H1 (cell line): ENCODE results near the gene RNF182. TPM values are rescaled to one million over a fixed set of nuclear protein-coding genes. Genes with fewer than 3 reads are reported as not detected.

Experiments used
- CTCF ChIA-PET: fragments of 300-600 bp; sonication (Branson Sonifier 250); formaldehyde crosslinking; loops from one replicate; lab custom pipeline; 2021; ENCODE audit not compliant: partially characterized antibody; lab: Charles Lee
- POLR2A ChIA-PET: fragments of 300-600 bp; sonication (Branson Sonifier 250); formaldehyde crosslinking; loops from one replicate; lab custom pipeline; 2021; ENCODE audit warnings: inconsistent platforms; ENCODE audit not compliant: partially characterized antibody; lab: Charles Lee
- DNase-seq, 2 experiments: peaks; one replicate each; pipeline versions ENCODE4 v3.0.0 to v3.0.0-alpha.2; 2010 to 2022; ENCODE audit warnings: low spot score in 2 of 2, low read depth in 1 of 2, mixed read lengths in 1 of 2
- FAIRE-seq: peaks from 2 replicates; lab custom pipeline; 2011; peaks lifted over from hg19 to GRCh38; lab: Jason Lieb, UNC
- H2AFZ ChIP-seq: 2 replicates; pipeline ENCODE4 v1.8.1; 2012; ENCODE audit warnings: low read length, inconsistent platforms
- H2AK5ac ChIP-seq: 2 replicates; pipeline ENCODE4 v1.6.1; 2013; ENCODE audit warnings: low read depth, low read length
- H2BK120ac ChIP-seq: replicated peaks from 2 replicates; pipeline ENCODE3; 2013; ENCODE audit warnings: low read depth, low read length, inconsistent platforms
- H2BK12ac ChIP-seq: 2 replicates; pipeline ENCODE4 v1.6.1; 2013; ENCODE audit warnings: low read depth, low read length
- H2BK15ac ChIP-seq: 2 replicates; pipeline ENCODE4 v1.6.1; 2013; ENCODE audit warnings: low read length
- H2BK20ac ChIP-seq: 2 replicates; pipeline ENCODE4 v1.6.1; 2013; ENCODE audit warnings: low read length
- H2BK5ac ChIP-seq: 2 replicates; pipeline ENCODE4 v1.6.1; 2013; ENCODE audit warnings: low read depth, low read length
- H3K14ac ChIP-seq: 2 replicates; pipeline ENCODE4 v1.6.1; 2013; ENCODE audit warnings: inconsistent platforms; ENCODE audit not compliant: insufficient read length
- H3K18ac ChIP-seq: 2 replicates; pipeline ENCODE4 v1.6.1; 2013; ENCODE audit warnings: low read length; ENCODE audit errors: extremely low read depth
- H3K23ac ChIP-seq: 2 replicates; pipeline ENCODE4 v1.6.1; 2013; ENCODE audit warnings: inconsistent platforms; ENCODE audit not compliant: insufficient read length
- H3K23me2 ChIP-seq: 2 replicates; pipeline ENCODE4 v1.6.1; 2013; ENCODE audit warnings: low read depth, low read length
- H3K27ac ChIP-seq: 2 replicates; pipeline ENCODE4 v1.6.1; 2011; ENCODE audit warnings: low read depth, low read length, inconsistent platforms
- H3K27me3 ChIP-seq, 4 experiments: replicated peaks in 1 of 4; 1 replicate in 1 of 4; 2 replicates in 3 of 4; pipeline versions ENCODE4 v1.6.1 to v1.8.1; 2011 to 2013; ENCODE audit warnings: low read length in 3 of 4, mild to moderate bottlenecking in 3 of 4, inconsistent platforms in 2 of 4, mixed read lengths in 2 of 4, moderate library complexity in 1 of 4; ENCODE audit not compliant: control insufficient read depth in 3 of 4, insufficient read depth in 3 of 4; ENCODE audit errors: extremely low read depth in 1 of 4
- H3K36me3 ChIP-seq, 4 experiments: 2 replicates each; pipeline versions ENCODE4 v1.6.1 to v1.8.1; 2011 to 2013; ENCODE audit warnings: mild to moderate bottlenecking in 4 of 4, low read length in 3 of 4, moderate library complexity in 2 of 4, control low read depth in 1 of 4, inconsistent platforms in 1 of 4; ENCODE audit not compliant: insufficient read depth in 4 of 4, control insufficient read depth in 2 of 4
- H3K4ac ChIP-seq: replicated peaks from 2 replicates; pipeline ENCODE3; 2013; ENCODE audit warnings: low read length, low read depth, mixed read lengths, inconsistent platforms; ENCODE audit not compliant: insufficient read length
- H3K4me1 ChIP-seq, 4 experiments: replicated peaks in 1 of 4; 1 replicate in 1 of 4; 2 replicates in 3 of 4; pipeline versions ENCODE4 v1.6.1 to v1.8.1; 2011 to 2013; ENCODE audit warnings: low read length in 3 of 4, inconsistent platforms in 2 of 4, mixed read lengths in 1 of 4; ENCODE audit not compliant: insufficient read depth in 4 of 4, control insufficient read depth in 3 of 4
- H3K4me2 ChIP-seq, 2 experiments: 2 replicates each; pipeline versions ENCODE4 v1.6.1 to v1.8.1; 2011 to 2013; ENCODE audit warnings: low read depth in 2 of 2, low read length in 2 of 2, control low read depth in 1 of 2, inconsistent platforms in 1 of 2, mild to moderate bottlenecking in 1 of 2; ENCODE audit not compliant: insufficient read depth in 1 of 2
- H3K4me3 ChIP-seq, 4 experiments: fragments of 200-600, 300-600 bp in 1 of 4; sonication (generic), shearing (Covaris generic), sonication (Bioruptor Twin) in 1 of 4; 2 replicates each; pipeline versions ENCODE4 v1.5.1 to v1.8.1; 2011 to 2016; ENCODE audit warnings: low read length in 4 of 4, low read depth in 3 of 4, control low read depth in 2 of 4, inconsistent platforms in 2 of 4, mild to moderate bottlenecking in 2 of 4, mixed read lengths in 1 of 4, moderate library complexity in 1 of 4; ENCODE audit not compliant: insufficient read depth in 2 of 4; ENCODE audit errors: extremely low read depth in 1 of 4
- H3K56ac ChIP-seq: replicated peaks from 2 replicates; pipeline ENCODE3; 2013; ENCODE audit warnings: low read depth, mild to moderate bottlenecking, mixed read lengths, low read length, inconsistent platforms; ENCODE audit not compliant: insufficient read length
- H3K79me1 ChIP-seq: 2 replicates; pipeline ENCODE4 v1.6.1; 2013; ENCODE audit warnings: low read depth, low read length, control low read depth
- H3K79me2 ChIP-seq, 2 experiments: 2 replicates each; pipeline versions ENCODE4 v1.6.1 to v1.8.1; 2012 to 2013; ENCODE audit warnings: low read length in 2 of 2, mild to moderate bottlenecking in 2 of 2, inconsistent platforms in 1 of 2; ENCODE audit not compliant: insufficient read depth in 2 of 2, control insufficient read depth in 1 of 2
- H3K9ac ChIP-seq, 4 experiments: replicated peaks in 1 of 4; 1 replicate in 1 of 4; 2 replicates in 3 of 4; pipeline versions ENCODE4 v1.6.1 to v1.8.1; 2011 to 2013; ENCODE audit warnings: low read depth in 3 of 4, low read length in 3 of 4, control low read depth in 2 of 4, mild to moderate bottlenecking in 2 of 4, moderate library complexity in 2 of 4, inconsistent platforms in 1 of 4; ENCODE audit errors: extremely low read depth in 1 of 4
- H3K9me3 ChIP-seq, 2 experiments: 2 replicates each; pipeline versions ENCODE4 v1.6.1 to v1.8.1; 2012 to 2013; ENCODE audit warnings: mild to moderate bottlenecking in 2 of 2, moderate library complexity in 2 of 2, control low read depth in 1 of 2, inconsistent platforms in 1 of 2, low read depth in 1 of 2, low read length in 1 of 2, mixed read lengths in 1 of 2; ENCODE audit not compliant: insufficient read depth in 2 of 2
- H4K20me1 ChIP-seq, 2 experiments: replicated peaks in 1 of 2; 2 replicates each; pipeline versions ENCODE3 to v1.8.1; 2011 to 2013; ENCODE audit warnings: inconsistent platforms in 2 of 2, low read length in 2 of 2, mild to moderate bottlenecking in 1 of 2; ENCODE audit not compliant: insufficient read depth in 2 of 2, control insufficient read depth in 1 of 2
- H4K5ac ChIP-seq: 2 replicates; pipeline ENCODE4 v1.6.1; 2013; ENCODE audit warnings: low read length, low read depth, mixed read lengths, inconsistent platforms; ENCODE audit not compliant: insufficient read length
- H4K8ac ChIP-seq: 2 replicates; pipeline ENCODE4 v1.8.0; 2013; ENCODE audit warnings: mild to moderate bottlenecking, moderate library complexity, low read length, inconsistent platforms; ENCODE audit not compliant: insufficient read depth; ENCODE audit errors: extremely low read depth
- H4K91ac ChIP-seq: replicated peaks from 2 replicates; pipeline ENCODE3; 2013; ENCODE audit warnings: low read length, mixed read lengths, inconsistent platforms; ENCODE audit not compliant: insufficient read length
- E2F6 ChIP-seq: IDR thresholded peaks from 2 replicates; pipeline ENCODE4 v1.6.1; 2012; ENCODE audit warnings: inconsistent platforms
- KDM1A ChIP-seq: fragments of 200-600, 300-600 bp; sonication (generic); IDR thresholded peaks from 2 replicates; pipeline ENCODE4 v1.7.1; 2016; ENCODE audit warnings: mild to moderate bottlenecking, low read length, borderline replicate concordance
- KDM4A ChIP-seq: IDR thresholded peaks from one replicate; pipeline ENCODE4 v1.7.1; 2012; ENCODE audit warnings: low read depth, mild to moderate bottlenecking, moderate library complexity, low read length, inconsistent platforms; ENCODE audit not compliant: severe bottlenecking
- MAX ChIP-seq: IDR thresholded peaks from 2 replicates; pipeline ENCODE4 v1.6.1; 2012; ENCODE audit warnings: inconsistent platforms
- RBBP5 ChIP-seq: IDR thresholded peaks from 2 replicates; pipeline ENCODE4 v1.7.1; 2012; ENCODE audit warnings: low read depth, mild to moderate bottlenecking, inconsistent platforms, low read length, moderate library complexity, borderline replicate concordance
- RFX5 ChIP-seq: IDR thresholded peaks from 2 replicates; pipeline ENCODE4 v1.6.1; 2011; ENCODE audit warnings: low read depth, low read length, improper control_type of control experiment, borderline replicate concordance
- RNF2 ChIP-seq: fragments of 200-900, 300-1000 bp; sonication (generic); IDR thresholded peaks from 2 replicates; pipeline ENCODE4 v1.7.1; 2016; ENCODE audit warnings: borderline replicate concordance, low read depth, mild to moderate bottlenecking, antibody characterized with exemption, low read length; ENCODE audit not compliant: poor library complexity, severe bottlenecking; ENCODE audit errors: missing control alignments
- SAP30 ChIP-seq: fragments of 300-600 bp; sonication (generic); IDR thresholded peaks from 2 replicates; pipeline ENCODE4 v1.7.1; 2012; ENCODE audit warnings: low read length, moderate library complexity, mild to moderate bottlenecking, inconsistent platforms; ENCODE audit not compliant: insufficient read depth, insufficient replicate concordance
- WGBS, 2 experiments: shearing (Covaris generic) in 1 of 2; methylation state at CpG; one replicate each; pipeline versions ENCODE4 v1.1.6 to v1.1.7; 2013 to 2015; ENCODE audit warnings: low lambda C conversion rate in 2 of 2, mixed read lengths in 2 of 2, inconsistent platforms in 1 of 2, low coverage in 1 of 2, missing lambda C conversion rate in 1 of 2; ENCODE audit not compliant: insufficient replicate concordance in 2 of 2, insufficient coverage in 1 of 2, insufficient read length in 1 of 2; ENCODE audit errors: extremely low coverage in 1 of 2, missing lambda C conversion rate in 1 of 2; 5-methylcytosine and 5-hydroxymethylcytosine counted together
- polyA plus RNA-seq, 7 experiments: library from polyadenylated mRNA; depleted of rRNA in 3 of 7; stranded (reverse) in 5 of 7; unstranded in 2 of 7; fragments of >200 nt in 5 of 7; fragments of 200-250 nt in 2 of 7; gene quantifications; 1 replicate in 5 of 7; 2 replicates in 1 of 7; 4 replicates in 1 of 7; pipeline versions ENCODE4 v1.2.1 to v1.2.3, GENCODE V29; 2011 to 2013; ENCODE audit warnings: missing spikeins in 2 of 7, mixed read lengths in 2 of 7
- total RNA-seq: library from RNA; stranded (reverse); fragmentation: NEBNext Ultra II Directional; extraction: Animal tissue kit (Norgen Biotek cat#: 25700); gene quantifications from 2 replicates; pipeline ENCODE4 v1.2.1, GENCODE V29; 2021

The RNF182 gene
- total and polyA plus RNA-seq, 2 of the 8 experiments (the other 6 are each of a cell fraction or from before 2014, with no cell fraction given), result 6.2 to 10.7 TPM

- POLR2A ChIA-PET, result interaction anchor here (0.6 to 1.9 kb wide), 4 partner anchors 17 to 114 kb away, joined by 4 to 5 read pairs (median 4); no protein-coding TSS in a partner anchor
- Histone ChIP-seq H3K4me3 (peak overlapping the region in 1 of 4 experiments; percentile 53; a peak in 2 of 8 replicates), H3K36me3 (no peaks in the 10 kb centered on the region), H2AFZ (no peak overlapping the region), H4K20me1 (no peaks in the 10 kb centered on the region), H4K5ac (no peak overlapping the region), H2BK15ac (no peak overlapping the region), H2BK5ac (no peak overlapping the region), H3K79me2 (no peaks in the 10 kb centered on the region), H2BK120ac (no peak overlapping the region), H3K18ac (no peak overlapping the region; the same call in 1 of the 2 replicates), H4K8ac (peak overlapping the region; percentile 26; the same call in 1 of the 2 replicates), H3K79me1 (no peaks in the 10 kb centered on the region), H3K4me2 (peak overlapping the region; percentile 48 to 58), H2BK12ac (0 out of 2 replicates have a peak overlapping the region, but pooled peaks have one; percentile 51), H3K27ac (no peak overlapping the region), H4K91ac (no peak overlapping the region), H2BK20ac (no peak overlapping the region), H3K27me3 (peaks cover 0 to 5% (median 2%) of the 10 kb centered on the region in 4 experiments; a peak in 4 of 7 replicates), H3K9me3 (0 out of 4 replicates have a peak, but pooled peaks cover 0 to 3% of the 10 kb centered on the region in 2 experiments), H2AK5ac (no peak overlapping the region), H3K9ac (no peak overlapping the region), H3K4me1 (peaks cover 2 to 22% (median 8%) of the 10 kb centered on the region in 4 experiments; a peak in 6 of 7 replicates), H3K23ac (no peak overlapping the region), H3K4ac (no peak overlapping the region), H3K14ac (no peak overlapping the region), H3K56ac (no peak overlapping the region), H3K23me2 (no peaks in the 10 kb centered on the region; the same call in 1 of the 2 replicates)
- no peak for DNase-seq
- CTCF ChIA-PET, result interaction anchor here (1.1 to 14.7 kb wide), 9 partner anchors 9 to 51 kb away, joined by 3 to 189 read pairs (median 5); no protein-coding TSS in a partner anchor
- 18% methylated on average over 37 of the region's 46 CpGs; no CpG with 5 or more reads in 1 of the 2 experiments for WGBS, 2 experiments
- no peak for FAIRE-seq
- TF ChIP-seq RBBP5, result no peak
- peak; percentile 78 for TF ChIP-seq E2F6
- no peak for TF ChIP-seq KDM1A
- TF ChIP-seq SAP30, result no peak
- TF ChIP-seq RNF2, result no peak
- peak; percentile 40; the same call in 1 of the 2 replicates for TF ChIP-seq MAX
- no peak for TF ChIP-seq RFX5
- peak; percentile 47 for TF ChIP-seq KDM4A
These were observed 93.1 kb downstream of the RNF182 start for GRCh38 chr6:14017626-14018475.
